Spleen (tissue), 11 donors: ENCODE results near the gene LDB1. TPM values are rescaled to one million over a fixed set of nuclear protein-coding genes. Genes with fewer than 3 reads are reported as not detected.

Experiments used
- DNase-seq: peaks from one replicate; pipeline ENCODE4 v3.0.0-alpha.2; 2020
- H3K27ac ChIP-seq, 8 donors: fragments of 200-600 bp; sonication (generic) in 7 of 8; 1 replicate in 4 of 8; 2 replicates in 4 of 8; pipeline versions ENCODE4 v1.5.0 to v1.8.0; 2016 to 2021; ENCODE audit warnings: inconsistent platforms in 4 of 8, mild to moderate bottlenecking in 4 of 8, moderate library complexity in 1 of 8
- H3K27me3 ChIP-seq, 7 donors: fragments of 200-600 bp; sonication (generic) in 6 of 7; replicated peaks in 1 of 7; 1 replicate in 4 of 7; 2 replicates in 3 of 7; pipeline versions ENCODE4 v1.5.0 to v1.8.0; 2016 to 2021; ENCODE audit warnings: inconsistent platforms in 3 of 7, mild to moderate bottlenecking in 1 of 7
- H3K36me3 ChIP-seq, 6 donors: fragments of 200-600 bp; sonication (generic) in 5 of 6; 1 replicate in 4 of 6; 2 replicates in 2 of 6; pipeline versions ENCODE4 v1.5.0 to v1.8.0; 2016 to 2021; ENCODE audit warnings: inconsistent platforms in 2 of 6
- H3K4me1 ChIP-seq, 6 donors: fragments of 200-600 bp; sonication (generic) in 5 of 6; 1 replicate in 3 of 6; 2 replicates in 3 of 6; pipeline versions ENCODE4 v1.5.0 to v1.8.0; 2016 to 2021; ENCODE audit warnings: inconsistent platforms in 3 of 6
- H3K4me3 ChIP-seq, 8 donors: fragments of 200-600 bp; sonication (generic) in 7 of 8; 1 replicate in 4 of 8; 2 replicates in 4 of 8; pipeline versions ENCODE4 v1.5.0 to v1.8.0; 2016 to 2021; ENCODE audit warnings: inconsistent platforms in 4 of 8, mild to moderate bottlenecking in 4 of 8, moderate library complexity in 2 of 8
- H3K9me3 ChIP-seq, 8 donors: fragments of 200-600 bp; sonication (generic) in 7 of 8; 1 replicate in 4 of 8; 2 replicates in 4 of 8; pipeline versions ENCODE4 v1.5.0 to v1.8.0; 2016 to 2021; ENCODE audit warnings: inconsistent platforms in 4 of 8
- CTCF ChIP-seq, 11 experiments: fragments of 200-600 bp in 7 of 11; fragments of 450-650 bp in 4 of 11; sonication (generic) in 4 of 11; IDR thresholded peaks in 8 of 11; conservative IDR thresholded peaks in 3 of 11; 1 replicate in 7 of 11; 2 replicates in 4 of 11; pipeline versions ENCODE4 v1.4.0 to v1.8.0; 2016 to 2021; ENCODE audit warnings: antibody characterized with exemption in 11 of 11, inconsistent platforms in 4 of 11, mild to moderate bottlenecking in 1 of 11
- POLR2A ChIP-seq, 3 donors: fragments of 450-650 bp; IDR thresholded peaks; one replicate each; pipeline ENCODE4 v1.5.1; 2017; ENCODE audit warnings: antibody characterized with exemption in 3 of 3, mild to moderate bottlenecking in 1 of 3
- POLR2AphosphoS5 ChIP-seq, 3 donors: sonication (generic); formaldehyde crosslinking; IDR thresholded peaks; one replicate each; pipeline ENCODE4 v1.5.1; 2017; ENCODE audit warnings: antibody characterized with exemption in 3 of 3
- WGBS, 5 donors: extraction: QIAGEN DNeasy Blood & Tissue Kit in 3 of 5; methylation state at CpG; one replicate each; pipeline versions ENCODE4 v1.1.5 to v1.1.7; 2013 to 2018; 5-methylcytosine and 5-hydroxymethylcytosine counted together
- intact Hi-C: fragments of 100-400 bp; cut with DNase I; formaldehyde crosslinking; loops from one replicate; pipeline ENCODE4 v1.15.0; 2023; ENCODE audit warnings: low total_unique reads
- polyA plus RNA-seq, 3 donors: library from polyadenylated mRNA; stranded (reverse); fragments of 200-250 nt; gene quantifications; one replicate each; pipeline ENCODE4 v1.2.1, GENCODE V29; 2013
- total RNA-seq, 7 donors: library from RNA; depleted of rRNA in 3 of 7; stranded (reverse); fragments of >200 nt in 3 of 7; fragmentation: NEBNext Ultra II Directional in 4 of 7; extraction: Animal tissue kit (Norgen Biotek cat#: 25700) in 4 of 7; gene quantifications; one replicate each; pipeline versions ENCODE4 v1.1.0 to v1.2.1, GENCODE V29; 2016 to 2021
- donor health status: healthy with polysubstance abuse.
- donor health status: DM: no; HTN: no; CAD: no; lungs with moderate emphysema.
- donor health status: DM: no; HTN: no; CAD: no.
- donor health status: Bipolar disorder and iron deficiency.
- donor health status: healthy.
- donor health status: DM: no; HTN: no; CAD: no.
- donor health status: DM: yes; HTN: yes; CAD: no.

LDB1 gene
- total and polyA plus RNA-seq, 10 donors: 22.5 to 89.9 (median 65.1) TPM

DNA sequence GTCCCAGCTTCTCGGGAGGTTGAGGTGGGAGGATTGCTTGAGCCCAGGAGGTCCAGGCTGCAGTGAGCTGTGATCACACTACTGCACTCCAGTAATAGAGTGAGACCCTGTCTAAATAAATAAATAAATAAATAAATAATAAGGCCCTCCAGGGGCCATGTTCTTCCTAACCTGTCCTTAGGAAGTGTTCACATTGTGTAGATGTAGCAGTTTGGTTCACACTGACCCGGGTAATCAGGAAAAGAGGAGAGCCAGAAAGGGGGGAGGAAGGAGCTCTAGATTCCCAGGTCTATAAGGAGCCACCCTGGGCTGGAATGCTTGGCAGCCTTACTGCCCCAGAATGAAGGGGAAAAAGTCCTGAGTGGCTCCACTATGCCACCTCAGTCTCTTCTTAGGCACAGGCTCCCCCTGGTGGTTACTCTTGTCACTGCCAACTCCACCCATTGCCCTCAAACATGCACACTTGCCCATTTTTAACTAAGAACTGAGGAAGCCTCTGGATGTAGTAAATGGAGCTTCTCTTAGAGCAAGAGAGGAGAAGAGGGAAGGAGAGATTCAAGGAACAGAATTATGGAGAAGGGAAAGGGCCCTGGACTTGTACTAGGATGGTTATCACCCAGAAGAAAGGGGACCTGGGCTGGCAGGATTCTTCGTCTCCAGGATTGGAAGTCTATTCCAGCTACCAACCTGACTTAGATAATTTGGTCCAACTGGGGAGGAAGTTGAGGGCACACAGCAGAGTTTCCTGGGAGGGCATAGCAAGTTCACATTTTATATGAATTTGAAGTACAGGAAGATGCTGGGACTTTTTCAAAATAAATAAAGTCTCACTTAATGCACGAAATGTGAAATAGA, 47.3 kb downstream of the LDB1 start:
- DNase-seq: peak; percentile 86
- no peak for TF ChIP-seq POLR2A (IDR thresholded peaks at IDR 0.05)
- peak; percentile 84 to 96 (median 94) for TF ChIP-seq CTCF (IDR thresholded peaks at IDR 0.05 in 8 of 11, conservative IDR thresholded peaks at IDR 0.05 in 3 of 11)
- peak in 1 of 3 donors; percentile 48 for TF ChIP-seq POLR2AphosphoS5 (IDR thresholded peaks at IDR 0.05)
- WGBS, 5 donors: 75 to 87% (median 80%) methylated on average over 4 of the region's 4 CpGs
- Histone ChIP-seq H3K27me3 (no peaks in the 10 kb centered on the region), H3K9me3 (no peaks in the 10 kb centered on the region), H3K27ac (no peak overlapping the region), H3K36me3 (peaks cover 0 to 23% (median 8%) of the 10 kb centered on the region in 6 donors), H3K4me1 (peaks cover 3 to 23% (median 16%) of the 10 kb centered on the region in 6 donors), H3K4me3 (no peak overlapping the region)
- intact Hi-C loops: loop anchor here (5.0 kb wide), 1 partner anchor 231 kb away; the partner anchor contains the start of gene KCNIP2

DNA sequence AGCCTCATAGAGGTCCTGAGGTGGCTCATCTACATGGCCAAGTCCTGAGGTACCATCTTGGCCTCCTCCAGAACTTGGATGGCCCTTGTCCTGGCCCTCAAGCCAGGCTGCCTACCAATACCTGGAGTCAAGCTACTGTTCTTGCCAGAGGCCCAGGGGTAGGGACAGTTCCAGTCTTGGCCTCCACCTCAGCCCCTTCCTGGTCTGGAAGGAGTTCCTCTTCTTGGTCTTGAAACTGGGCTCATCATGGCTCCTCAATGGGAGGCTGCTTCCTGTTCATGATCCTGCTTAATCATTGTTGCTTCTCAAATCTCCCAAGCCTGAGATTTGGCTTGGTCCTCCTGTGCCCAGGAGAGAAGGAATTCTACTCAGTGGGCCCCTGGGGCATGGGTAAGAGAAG, 51.1 kb downstream of the LDB1 start:
- Histone ChIP-seq H3K27ac (peak overlapping the region in 3 of 8 donors; percentile 28 to 65 (median 60)), H3K27me3 (no peaks in the 10 kb centered on the region), H3K9me3 (no peaks in the 10 kb centered on the region), H3K36me3 (peaks cover 0 to 38% (median 15%) of the 10 kb centered on the region in 6 donors), H3K4me3 (no peak overlapping the region), H3K4me1 (peaks cover 17 to 58% (median 44%) of the 10 kb centered on the region in 6 donors)
- no peak for TF ChIP-seq CTCF (IDR thresholded peaks at IDR 0.05 in 8 of 11, conservative IDR thresholded peaks at IDR 0.05 in 3 of 11)
- TF ChIP-seq POLR2A (IDR thresholded peaks at IDR 0.05): no peak
- TF ChIP-seq POLR2AphosphoS5 (IDR thresholded peaks at IDR 0.05): no peak
- intact Hi-C loops: loop anchor here (10.0 kb wide), 1 partner anchor 46 kb away; no protein-coding TSS in a partner anchor
- no peak for DNase-seq

- no peak overlapping the region for H3K4me3 ChIP-seq
- H3K9me3 ChIP-seq: no peaks in the 10 kb centered on the region
- H3K36me3 ChIP-seq: peaks cover 0 to 38% (median 15%) of the 10 kb centered on the region in 6 donors
- TF ChIP-seq POLR2A (IDR thresholded peaks at IDR 0.05) (no peak), POLR2AphosphoS5 (IDR thresholded peaks at IDR 0.05) (no peak), CTCF (IDR thresholded peaks at IDR 0.05 in 8 of 11, conservative IDR thresholded peaks at IDR 0.05 in 3 of 11) (no peak)
- peak overlapping the region in 3 of 8 donors; percentile 28 to 65 (median 60) for H3K27ac ChIP-seq
- H3K4me1 ChIP-seq: peaks cover 17 to 59% (median 44%) of the 10 kb centered on the region in 6 donors
- intact Hi-C loops: loop anchor here (10.0 kb wide), 1 partner anchor 47 kb away; no protein-coding TSS in a partner anchor
- H3K27me3 ChIP-seq: no peaks in the 10 kb centered on the region
- 70 to 90% (median 74%) methylated on average over 1 of the region's 1 CpG for WGBS, 5 donors
- no peak for DNase-seq
Observed at GRCh38 chr10:102068216-102068615, 52.0 kb downstream of the LDB1 start.
